OCI-LY7 (cell line): Measurements from ENCODE around the gene MS4A6E.

Experiments used
- CTCF ChIP-seq: fragments of 200-600 bp; sonication (generic); conservative IDR thresholded peaks from 2 replicates; pipeline ENCODE4 v1.5.1; 2014; ENCODE audit warnings: mild to moderate bottlenecking, antibody characterized with exemption, low read length, moderate library complexity, mixed read lengths
- EZH2phosphoT487 ChIP-seq: fragments of 200-600 bp; sonication (generic); IDR thresholded peaks from 2 replicates; pipeline ENCODE4 v1.6.1; 2018; ENCODE audit warnings: low read depth, borderline replicate concordance, mild to moderate bottlenecking, mixed run types, antibody characterized with exemption, low read length, moderate library complexity, mixed read lengths

GRCh38 chr11:60345489-60345888, 18.4 kb downstream of the MS4A6E start:
- TF ChIP-seq CTCF (peak; percentile 89), EZH2phosphoT487 (no peak)
